Caco-2 (cell line): ENCODE results near the gene PPP6R2. TPM values are rescaled to one million over a fixed set of nuclear protein-coding genes. Genes with fewer than 3 reads are reported as not detected.
A peak's percentile ranks its signal among the peaks of the same experiment; 100 is the strongest.

ENCODE experiments used
- BruUV-seq: library from RNA; stranded (reverse); fragments of 400-500 nt; replicated peaks from 2 replicates; lab custom pipeline; 2021; lab: Mats Ljungman, UMichigan
- CTCF ChIA-PET: fragments of 300-600 bp; sonication (Branson Sonifier 250); formaldehyde crosslinking; loops from one replicate; lab custom pipeline; 2022; ENCODE audit warnings: antibody characterized with exemption; lab: Charles Lee
- POLR2A ChIA-PET: fragments of 300-600 bp; sonication (Branson Sonifier 250); formaldehyde crosslinking; loops from one replicate; lab custom pipeline; 2022; ENCODE audit warnings: antibody characterized with exemption; lab: Charles Lee
- DNase-seq, 2 experiments: peaks; one replicate each; pipeline versions ENCODE4 v3.0.0 to v3.0.0-alpha.2; 2020 to 2022
- H3K27me3 ChIP-seq: replicated peaks from 2 replicates; pipeline ENCODE4 v1.6.0; 2011; ENCODE audit warnings: low read length; ENCODE audit not compliant: control insufficient read depth, insufficient read depth
- H3K36me3 ChIP-seq: 2 replicates; pipeline ENCODE4 v1.5.1; 2011; ENCODE audit warnings: low read length; ENCODE audit not compliant: control insufficient read depth, insufficient read depth
- H3K4me1 ChIP-seq: fragments of 250-450 bp; sonication (Bioruptor Pico); 2 replicates; pipeline ENCODE4 v1.5.1; 2020; ENCODE audit warnings: mild to moderate bottlenecking
- H3K4me3 ChIP-seq: 2 replicates; pipeline ENCODE4 v1.5.1; 2011; ENCODE audit warnings: low read depth, mild to moderate bottlenecking, control low read depth, low read length
- H3K9me3 ChIP-seq: fragments of 250-450 bp; sonication (Bioruptor Pico); 2 replicates; pipeline ENCODE4 v1.5.1; 2020; ENCODE audit warnings: mild to moderate bottlenecking, moderate library complexity
- H3K27ac Mint-ChIP-seq: one replicate; pipeline ENCODE4 v1.8.0; 2022; ENCODE audit warnings: mixed read lengths; ENCODE audit not compliant: unreplicated experiment
- H3K27me3 Mint-ChIP-seq: one replicate; pipeline ENCODE4 v1.8.0; 2022; ENCODE audit warnings: mixed read lengths; ENCODE audit not compliant: insufficient read depth, unreplicated experiment
- H3K36me3 Mint-ChIP-seq: one replicate; pipeline ENCODE4 v1.8.0; 2022; ENCODE audit warnings: mild to moderate bottlenecking, mixed read lengths; ENCODE audit not compliant: insufficient read depth, unreplicated experiment
- H3K4me1 Mint-ChIP-seq: one replicate; pipeline ENCODE4 v1.8.0; 2022; ENCODE audit warnings: low read depth, mixed read lengths; ENCODE audit not compliant: unreplicated experiment
- H3K4me3 Mint-ChIP-seq: one replicate; pipeline ENCODE4 v1.8.0; 2022; ENCODE audit warnings: mild to moderate bottlenecking, moderate library complexity, mixed read lengths; ENCODE audit not compliant: unreplicated experiment
- H3K9me3 Mint-ChIP-seq: one replicate; pipeline ENCODE4 v1.8.0; 2022; ENCODE audit warnings: mixed read lengths; ENCODE audit not compliant: unreplicated experiment
- CTCF ChIP-seq, 2 experiments: fragments of 200-600 bp in 1 of 2; IDR thresholded peaks; 1 replicate in 1 of 2; 2 replicates in 1 of 2; pipeline versions ENCODE4 v1.5.1 to v1.8.0; 2011 to 2022; ENCODE audit warnings: antibody characterized with exemption in 1 of 2, control low read depth in 1 of 2, inconsistent platforms in 1 of 2, low read depth in 1 of 2, low read length in 1 of 2, mild to moderate bottlenecking in 1 of 2, moderate library complexity in 1 of 2; ENCODE audit not compliant: insufficient read depth in 1 of 2, severe bottlenecking in 1 of 2, unreplicated experiment in 1 of 2
- intact Hi-C: fragments of 100-400 bp; cut with micrococcal nuclease; formaldehyde crosslinking; loops from one replicate; pipeline ENCODE4 v1.10.0; 2022; ENCODE audit not compliant: unreplicated experiment
- total RNA-seq: library from RNA; stranded (reverse); gene quantifications from 2 replicates; pipeline ENCODE4 v1.2.3, GENCODE V29; 2022

The PPP6R2 gene
- total RNA-seq, 1 experiment from 2014 or later: 60.7 TPM

GRCh38 chr22:50446708-50447575 lies 103.8 kb downstream of the PPP6R2 start:
- H3K27ac Mint-ChIP-seq: no peak overlapping the region
- TF ChIP-seq CTCF (IDR thresholded peaks at IDR 0.05; ENCODE audit: insufficient read depth in 1 of 2, low read depth in 1 of 2, low read length in 1 of 2, severe bottlenecking in 1 of 2, unreplicated experiment in 1 of 2): no peak
- peaks cover 95% of the 10 kb centered on the region for H3K36me3 Mint-ChIP-seq

GRCh38 chr22:50447576-50448551 lies 104.7 kb downstream of the PPP6R2 start:
- H3K36me3 ChIP-seq: no peaks in the 10 kb centered on the region
- TF ChIP-seq CTCF (IDR thresholded peaks at IDR 0.05; ENCODE audit: insufficient read depth in 1 of 2, low read depth in 1 of 2, low read length in 1 of 2, severe bottlenecking in 1 of 2, unreplicated experiment in 1 of 2): no peak
- Mint-ChIP-seq H3K27ac (peak overlapping the region; percentile 22), H3K27me3 (no peaks in the 10 kb centered on the region), H3K4me1 (no peaks in the 10 kb centered on the region), H3K36me3 (peaks cover 90% of the 10 kb centered on the region), H3K9me3 (no peaks in the 10 kb centered on the region), H3K4me3 (no peak overlapping the region)
- DNase-seq: no peak
- no peaks in the 10 kb centered on the region for H3K4me1 ChIP-seq
- ChIA-PET CTCF (no interaction called here), POLR2A (no interaction called here)
- no peak overlapping the region for H3K4me3 ChIP-seq
- no peaks in the 10 kb centered on the region for H3K9me3 ChIP-seq
- intact Hi-C loops: no loop called here
- BruUV-seq: no TSS peak
- no peaks in the 10 kb centered on the region for H3K27me3 ChIP-seq

More at GRCh38 chr22:50446708-50447575, 103.8 kb downstream of the PPP6R2 start:
- no peaks in the 10 kb centered on the region for H3K4me1 ChIP-seq
- no peaks in the 10 kb centered on the region for H3K4me1 Mint-ChIP-seq
- H3K27me3 Mint-ChIP-seq: no peaks in the 10 kb centered on the region
- H3K27me3 ChIP-seq: no peaks in the 10 kb centered on the region
- H3K36me3 ChIP-seq: no peaks in the 10 kb centered on the region
- H3K4me3 Mint-ChIP-seq: no peak overlapping the region
- intact Hi-C loops: no loop called here
- H3K4me3 ChIP-seq: no peak overlapping the region
- no peak for DNase-seq
- no peaks in the 10 kb centered on the region for H3K9me3 ChIP-seq
- no TSS peak for BruUV-seq
- POLR2A ChIA-PET: no interaction called here
- CTCF ChIA-PET: no interaction called here
- no peaks in the 10 kb centered on the region for H3K9me3 Mint-ChIP-seq

GRCh38 chr22:50452649-50453048 lies 109.5 kb downstream of the PPP6R2 start:
- no peak for TF ChIP-seq CTCF (IDR thresholded peaks at IDR 0.05; ENCODE audit: insufficient read depth in 1 of 2, low read depth in 1 of 2, low read length in 1 of 2, severe bottlenecking in 1 of 2, unreplicated experiment in 1 of 2)
- Mint-ChIP-seq H3K4me3 (no peak overlapping the region), H3K27me3 (no peaks in the 10 kb centered on the region), H3K36me3 (peaks cover 77% of the 10 kb centered on the region), H3K27ac (no peak overlapping the region), H3K9me3 (no peaks in the 10 kb centered on the region), H3K4me1 (no peaks in the 10 kb centered on the region)
- Histone ChIP-seq H3K36me3 (no peaks in the 10 kb centered on the region; the same call in 1 of the 2 replicates), H3K4me1 (no peaks in the 10 kb centered on the region), H3K9me3 (no peaks in the 10 kb centered on the region), H3K27me3 (no peaks in the 10 kb centered on the region), H3K4me3 (no peak overlapping the region)
- ChIA-PET POLR2A (interaction anchor here (0.6 kb wide), 1 partner anchor 246 kb away, joined by 3 read pairs; no protein-coding TSS in a partner anchor), CTCF (interaction anchor here (0.8 kb wide), 1 partner anchor 45 kb away, joined by 3 read pairs; no protein-coding TSS in a partner anchor)
- DNase-seq: no peak
- BruUV-seq: no TSS peak
- intact Hi-C loops: no loop called here
